K562 (cell line): ENCODE results near the gene TRMT44. TPM values are rescaled to one million over a fixed set of nuclear protein-coding genes. Genes with fewer than 3 reads are reported as not detected.

Experiments used
- BCLAF1 ChIP-seq, 2 experiments: fragments of 450-650 bp in 1 of 2; IDR thresholded peaks; 2 replicates each; pipeline ENCODE4 v1.6.1; 2011 to 2017; ENCODE audit warnings: low read depth in 2 of 2, antibody characterized with exemption in 1 of 2, borderline replicate concordance in 1 of 2, low read length in 1 of 2, mild to moderate bottlenecking in 1 of 2, mixed read lengths in 1 of 2; ENCODE audit not compliant: control insufficient read depth in 1 of 2
- CBX3 ChIP-seq, 2 experiments: IDR thresholded peaks; 1 replicate in 1 of 2; 2 replicates in 1 of 2; pipeline ENCODE4 v1.6.1; 2012; ENCODE audit warnings: inconsistent platforms in 2 of 2, low read length in 2 of 2, borderline replicate concordance in 1 of 2, control low read depth in 1 of 2
- HLTF ChIP-seq: fragments of 450-650 bp; IDR thresholded peaks from 2 replicates; pipeline ENCODE4 v1.6.1; 2016
- JUN ChIP-seq, 2 experiments: sonication (generic) in 1 of 2; formaldehyde crosslinking in 1 of 2; IDR thresholded peaks; 2 replicates each; pipeline versions ENCODE4 v1.6.1 to v1.8.0; 2012 to 2022; ENCODE audit warnings: borderline replicate concordance in 2 of 2, mild to moderate bottlenecking in 2 of 2, improper control_type of control experiment in 1 of 2, low read depth in 1 of 2, low read length in 1 of 2, missing genetic modification reagents in 1 of 2
- MYNN ChIP-seq, 2 experiments: sonication (generic); formaldehyde crosslinking in 1 of 2; IDR thresholded peaks; 2 replicates each; pipeline versions ENCODE4 v1.5.0 to v1.6.1; 2016 to 2020; ENCODE audit warnings: antibody characterized with exemption in 1 of 2, missing genetic modification reagents in 1 of 2
- SETDB1 ChIP-seq: IDR thresholded peaks from one replicate; pipeline ENCODE4 v1.6.1; 2012; ENCODE audit warnings: low read length, control low read depth, inconsistent platforms
- SIX5 ChIP-seq, 2 experiments: IDR thresholded peaks; 2 replicates each; pipeline ENCODE4 v1.6.1; 2011; ENCODE audit warnings: low read length in 2 of 2, borderline replicate concordance in 1 of 2, low read depth in 1 of 2, mild to moderate bottlenecking in 1 of 2, moderate library complexity in 1 of 2; ENCODE audit not compliant: insufficient read depth in 1 of 2
- SLC30A9 ChIP-seq: fragments of 250-450 bp; sonication (Bioruptor Pico); IDR thresholded peaks from 2 replicates; pipeline ENCODE4 v1.8.0; 2022; ENCODE audit warnings: mild to moderate bottlenecking, moderate library complexity
- SMARCC2 ChIP-seq: fragments of 450-650 bp; IDR thresholded peaks from 2 replicates; pipeline ENCODE4 v1.6.1; 2017; ENCODE audit warnings: antibody characterized with exemption, moderate library complexity, mild to moderate bottlenecking, low read depth
- STAT5B ChIP-seq: fragments of 250-450 bp; sonication (Bioruptor Pico); IDR thresholded peaks from 2 replicates; pipeline ENCODE4 v1.8.0; 2021; ENCODE audit warnings: mild to moderate bottlenecking, inconsistent platforms
- ZBTB12 ChIP-seq: fragments of 250-450 bp; sonication (Bioruptor Pico); IDR thresholded peaks from 2 replicates; pipeline ENCODE4 v1.4.0; 2020
- ZBTB33 ChIP-seq: sonication (generic); formaldehyde crosslinking; IDR thresholded peaks from 2 replicates; pipeline ENCODE4 v1.8.1; 2023; ENCODE audit warnings: mild to moderate bottlenecking, missing genetic modification reagents
- ZEB2 ChIP-seq: fragments of 450-650 bp; IDR thresholded peaks from 2 replicates; pipeline ENCODE4 v1.6.1; 2016
- ZFP30 ChIP-seq: fragments of 250-450 bp; sonication (Bioruptor Pico); IDR thresholded peaks from 2 replicates; pipeline ENCODE4 v1.8.0; 2022; ENCODE audit warnings: moderate library complexity, mild to moderate bottlenecking, inconsistent platforms, borderline replicate concordance
- ZNF12 ChIP-seq: sonication (generic); formaldehyde crosslinking; IDR thresholded peaks from 2 replicates; pipeline ENCODE4 v1.4.0; 2020; ENCODE audit warnings: mild to moderate bottlenecking, missing genetic modification reagents
- ZNF3 ChIP-seq: fragments of 250-450 bp; sonication (Bioruptor Pico); IDR thresholded peaks from 2 replicates; pipeline ENCODE4 v1.5.0; 2021; ENCODE audit warnings: mild to moderate bottlenecking, moderate library complexity
- ZNF324 ChIP-seq: fragments of 250-450 bp; sonication (Bioruptor Pico); IDR thresholded peaks from 2 replicates; pipeline ENCODE4 v1.4.0; 2020; ENCODE audit warnings: mild to moderate bottlenecking
- ZNF76 ChIP-seq: fragments of 250-450 bp; sonication (Bioruptor Pico); IDR thresholded peaks from 2 replicates; pipeline ENCODE4 v1.4.0; 2020; ENCODE audit warnings: mild to moderate bottlenecking, moderate library complexity, borderline replicate concordance
- ZNF830 ChIP-seq: fragments of 250-450 bp; sonication (Bioruptor Pico); IDR thresholded peaks from 2 replicates; pipeline ENCODE4 v1.5.0; 2021; ENCODE audit warnings: mild to moderate bottlenecking
- polyA plus RNA-seq, 8 experiments: library from polyadenylated mRNA; depleted of rRNA in 4 of 8; stranded (reverse) in 5 of 8; unstranded in 3 of 8; fragments of >200 nt; fragmentation: Nextera tagmentation in 2 of 8; fragmentation: Illumina TruSeq in 1 of 8; extraction: Ambion mirVana in 2 of 8; extraction: Trizol in 1 of 8; gene quantifications; 2 replicates each; pipeline versions ENCODE4 v1.2.1 to v1.2.3, GENCODE V29; 2011 to 2014; ENCODE audit warnings: inconsistent platforms in 1 of 8, missing spikeins in 1 of 8
- total RNA-seq, 7 experiments: library from RNA; depleted of rRNA in 6 of 7; stranded (reverse); fragments of >200 nt in 6 of 7; fragmentation: Illumina TruSeq in 2 of 7; extraction: Trizol in 2 of 7; gene quantifications; 2 replicates each; pipeline versions ENCODE4 v1.2.1 to v1.2.3, GENCODE V29; 2011 to 2021; ENCODE audit warnings: low replicate concordance in 1 of 7

The TRMT44 gene
- total and polyA plus RNA-seq, 9 of the 15 experiments (the other 6 are each of a cell fraction or from before 2014, with no cell fraction given), result 1.2 to 18.6 (median 10.0) TPM

DNA sequence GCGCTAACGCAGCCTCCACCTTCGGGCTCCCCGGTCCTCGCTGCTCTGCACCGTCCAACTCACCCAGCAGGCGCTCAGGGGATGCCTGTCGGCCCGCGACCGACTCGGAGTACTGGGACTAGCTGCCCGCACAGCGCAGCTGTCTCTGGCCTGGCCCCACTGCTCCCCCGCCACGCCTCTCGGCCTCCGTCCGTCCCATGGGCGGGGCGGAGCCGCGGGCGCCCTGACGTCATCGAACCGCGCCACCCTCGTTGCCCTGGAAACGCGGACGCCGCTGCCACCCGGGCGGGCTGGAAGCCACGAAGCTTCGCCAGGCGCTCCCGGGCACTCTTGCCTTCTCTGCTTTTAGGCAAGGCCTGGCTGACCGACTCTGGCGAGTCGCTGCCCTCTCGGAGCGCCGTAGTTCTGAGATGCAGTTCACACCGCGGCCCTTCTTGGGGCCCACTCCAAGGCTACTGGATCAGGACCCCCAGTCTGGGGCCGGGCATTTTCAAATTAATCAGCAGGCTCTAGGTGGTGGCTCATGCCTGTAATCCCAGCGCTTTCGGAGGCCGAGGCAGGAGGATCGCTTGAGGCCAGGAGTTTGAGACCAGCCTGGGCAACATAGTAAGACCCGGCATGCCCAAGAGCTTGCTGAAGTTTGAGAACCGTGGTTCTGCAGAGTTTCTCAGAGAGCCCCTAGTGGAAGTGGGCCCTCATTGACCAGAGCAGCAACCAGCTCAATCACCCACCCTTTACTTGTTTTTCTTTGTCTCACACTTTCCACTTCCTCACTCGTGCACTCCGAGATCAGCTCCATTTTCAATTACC lies 12.1 kb upstream of the TRMT44 start (continued):
- TF ChIP-seq BCLAF1 (IDR thresholded peaks at IDR 0.05; ENCODE audit: borderline replicate concordance in 1 of 2, control insufficient read depth in 1 of 2, low read depth in 2 of 2, low read length in 1 of 2), result no peak
- no peak for TF ChIP-seq ZNF76 (CRISPR knock-in tag)
- TF ChIP-seq ZEB2, result no peak
- no peak for TF ChIP-seq SMARCC2
- no peak for TF ChIP-seq ZBTB33 (CRISPR knock-in tag)
- no peak for TF ChIP-seq SIX5 (IDR thresholded peaks at IDR 0.05; ENCODE audit: borderline replicate concordance in 1 of 2, insufficient read depth in 1 of 2, low read depth in 1 of 2, low read length in 2 of 2)
- TF ChIP-seq ZBTB12 (CRISPR knock-in tag), result peak; percentile 94
- TF ChIP-seq HLTF, result no peak
- peak; percentile 69; the same call in 1 of the 2 replicates for TF ChIP-seq ZNF12 (CRISPR knock-in tag)
- TF ChIP-seq JUN (IDR thresholded peaks at IDR 0.05; ENCODE audit: borderline replicate concordance, low read depth, low read length), result peak; percentile 77
- TF ChIP-seq JUN (CRISPR knock-in tag; IDR thresholded peaks at IDR 0.05; ENCODE audit: borderline replicate concordance), result 0 out of 2 replicates have a peak, but pooled peaks have one; percentile 54
- no peak; the same call in 1 of the 2 replicates for TF ChIP-seq ZNF830
- peak; percentile 41 for TF ChIP-seq SETDB1
- no peak for TF ChIP-seq ZFP30 (CRISPR knock-in tag)
- 0 out of 3 replicates have a peak, but pooled peaks of 1 of the 2 experiments have one; percentile 37 for TF ChIP-seq CBX3 (IDR thresholded peaks at IDR 0.05; ENCODE audit: borderline replicate concordance in 1 of 2, low read length in 2 of 2)
- no peak for TF ChIP-seq SLC30A9 (CRISPR knock-in tag)
- no peak for TF ChIP-seq ZNF3 (CRISPR knock-in tag)
- TF ChIP-seq ZNF324 (CRISPR knock-in tag), result no peak
- no peak for TF ChIP-seq STAT5B
- no peak; the same call in 1 of the 2 replicates for TF ChIP-seq MYNN (IDR thresholded peaks at IDR 0.05)
- no peak for TF ChIP-seq MYNN (CRISPR knock-in tag; IDR thresholded peaks at IDR 0.05)
